ENCODE data around the gene TMEM86B.

The TMEM86B gene

GRCh38 chr19:55229789-55230182, 1.2 kb upstream of the TMEM86B start:
- no peaks in the 10 kb centered on the region for H3K9me3 ChIP-seq (ENCODE audit: control insufficient read depth, insufficient read depth, low read depth, low read length)
- no peak overlapping the region for H3K4me3 ChIP-seq (ENCODE audit: low read depth, low read length)
- ChIA-PET CTCF (no interaction called here), POLR2A (no interaction called here)
- TF ChIP-seq PRDM10 (tag by site-specific recombination; IDR thresholded peaks at IDR 0.05) (no peak), RBAK (tag by site-specific recombination; IDR thresholded peaks at IDR 0.05) (no peak), ZNF76 (tag by site-specific recombination; IDR thresholded peaks at IDR 0.05; ENCODE audit: borderline replicate concordance, low read depth) (no peak), ZNF266 (tag by site-specific recombination; IDR thresholded peaks at IDR 0.05; ENCODE audit: low read depth) (no peak), SALL2 (tag by site-specific recombination; IDR thresholded peaks at IDR 0.05; ENCODE audit: borderline replicate concordance) (no peak), ZNF580 (tag by site-specific recombination; IDR thresholded peaks at IDR 0.05) (no peak)
- H3K36me3 ChIP-seq (ENCODE audit: control insufficient read depth in 2 of 2, insufficient read depth in 1 of 2, low read length in 2 of 2), result peaks cover 4 to 78% of the 10 kb centered on the region in 2 experiments
- no peak overlapping the region for H3K27ac ChIP-seq (ENCODE audit: extremely low read depth, low read depth, low read length)
- no peaks in the 10 kb centered on the region for H3K4me1 ChIP-seq (ENCODE audit: control insufficient read depth, insufficient read depth, low read length)

GRCh38 chr19:55229145-55229788, 704 bp upstream of the TMEM86B start:
- H3K36me3 ChIP-seq (ENCODE audit: control insufficient read depth in 2 of 2, insufficient read depth in 1 of 2, low read length in 2 of 2), result peaks cover 4 to 72% of the 10 kb centered on the region in 2 experiments; a peak in 2 of 3 replicates
- no peaks in the 10 kb centered on the region for H3K9me3 ChIP-seq (ENCODE audit: control insufficient read depth, insufficient read depth, low read depth, low read length)
- TF ChIP-seq ZNF76 (tag by site-specific recombination; IDR thresholded peaks at IDR 0.05; ENCODE audit: borderline replicate concordance, low read depth), result no peak
- no peak for TF ChIP-seq ZNF792 (tag by site-specific recombination; IDR thresholded peaks at IDR 0.05)
- TF ChIP-seq ZNF510 (tag by site-specific recombination; IDR thresholded peaks at IDR 0.05; ENCODE audit: insufficient replicate concordance), result no peak
- no peak for TF ChIP-seq PATZ1 (tag by site-specific recombination; IDR thresholded peaks at IDR 0.05)
- no peak for TF ChIP-seq ZNF610 (tag by site-specific recombination; IDR thresholded peaks at IDR 0.05; ENCODE audit: borderline replicate concordance)
- no peak for TF ChIP-seq TCF7L2 (IDR thresholded peaks at IDR 0.05; ENCODE audit: borderline replicate concordance, low read depth, low read length)
- no peak for TF ChIP-seq ZNF544 (tag by site-specific recombination; IDR thresholded peaks at IDR 0.05)
- no peak for TF ChIP-seq ZSCAN30 (tag by site-specific recombination; IDR thresholded peaks at IDR 0.05)
- TF ChIP-seq ZNF19 (tag by site-specific recombination; IDR thresholded peaks at IDR 0.05; ENCODE audit: low read depth), result no peak
- no peak for TF ChIP-seq ZNF513 (tag by site-specific recombination; IDR thresholded peaks at IDR 0.05)
- TF ChIP-seq ZNF639 (tag by site-specific recombination; IDR thresholded peaks at IDR 0.05), result no peak
- no peak for TF ChIP-seq MEIS1 (CRISPR knock-in tag; IDR thresholded peaks at IDR 0.05; ENCODE audit: borderline replicate concordance)
- no peak for TF ChIP-seq HOXD13 (CRISPR knock-in tag; IDR thresholded peaks at IDR 0.05; ENCODE audit: borderline replicate concordance)
- no peak for TF ChIP-seq ZBTB26 (tag by site-specific recombination; optimal IDR thresholded peaks at IDR 0.05)
- TF ChIP-seq ZNF311 (tag by site-specific recombination; IDR thresholded peaks at IDR 0.05; ENCODE audit: borderline replicate concordance), result no peak
- no peak for TF ChIP-seq ZNF629 (tag by site-specific recombination; IDR thresholded peaks at IDR 0.05)
- no peak for TF ChIP-seq ZNF623 (tag by site-specific recombination; IDR thresholded peaks at IDR 0.05)
- TF ChIP-seq ZNF248 (tag by site-specific recombination; IDR thresholded peaks at IDR 0.05), result no peak
- no peak for TF ChIP-seq SP2 (tag by site-specific recombination; IDR thresholded peaks at IDR 0.05)
- CTCF ChIA-PET, result no interaction called here
- H3K4me1 ChIP-seq (ENCODE audit: control insufficient read depth, insufficient read depth, low read length), result no peaks in the 10 kb centered on the region
- H3K4me3 ChIP-seq (ENCODE audit: low read depth, low read length), result no peak overlapping the region
- POLR2A ChIA-PET, result no interaction called here
- no peak overlapping the region for H3K27ac ChIP-seq (ENCODE audit: extremely low read depth, low read depth, low read length)
